NCI-H2029 (cell line): ENCODE measurements around the gene ACTRT3.

Experiments
- DNase-seq: peaks from one replicate; lab custom pipeline; 2025; lab: John Stamatoyannopoulos, UW

ACTRT3 gene

GRCh38 chr3:169769287-169770181 lies at the start of gene ACTRT3:
TSS of gene ACTRT3 (minus strand) at chr3:169769561. CDS start at chr3:169769520, 41 bp downstream.
- no peak for DNase-seq

GRCh38 chr3:169818316-169818715 lies 49.0 kb upstream of the ACTRT3 start:
- DNase-seq, result no peak

- no peak for DNase-seq
These were observed 46.3 kb upstream of the ACTRT3 start for GRCh38 chr3:169815590-169816150.

GRCh38 chr3:169813757-169814517 lies 44.6 kb upstream of the ACTRT3 start:
- peak; percentile 78 for DNase-seq

- peak; percentile 41 for DNase-seq
These were observed 43.9 kb upstream of the ACTRT3 start for GRCh38 chr3:169813278-169813677.

- peak; percentile 97 for DNase-seq
These were observed 43.2 kb upstream of the ACTRT3 start, which contains the start of the genes LRRC34 and LRRIQ4 for GRCh38 chr3:169812332-169813235. TSS of gene LRRC34 (minus strand) at chr3:169812904. CDS start at chr3:169812548, 356 bp downstream. TSS of gene LRRIQ4 (plus strand) at chr3:169812870. CDS start at chr3:169821922, 9,052 bp downstream.

GRCh38 chr3:169811631-169812331 lies 42.4 kb upstream of the ACTRT3 start:
- peak; percentile 34 for DNase-seq

DNA sequence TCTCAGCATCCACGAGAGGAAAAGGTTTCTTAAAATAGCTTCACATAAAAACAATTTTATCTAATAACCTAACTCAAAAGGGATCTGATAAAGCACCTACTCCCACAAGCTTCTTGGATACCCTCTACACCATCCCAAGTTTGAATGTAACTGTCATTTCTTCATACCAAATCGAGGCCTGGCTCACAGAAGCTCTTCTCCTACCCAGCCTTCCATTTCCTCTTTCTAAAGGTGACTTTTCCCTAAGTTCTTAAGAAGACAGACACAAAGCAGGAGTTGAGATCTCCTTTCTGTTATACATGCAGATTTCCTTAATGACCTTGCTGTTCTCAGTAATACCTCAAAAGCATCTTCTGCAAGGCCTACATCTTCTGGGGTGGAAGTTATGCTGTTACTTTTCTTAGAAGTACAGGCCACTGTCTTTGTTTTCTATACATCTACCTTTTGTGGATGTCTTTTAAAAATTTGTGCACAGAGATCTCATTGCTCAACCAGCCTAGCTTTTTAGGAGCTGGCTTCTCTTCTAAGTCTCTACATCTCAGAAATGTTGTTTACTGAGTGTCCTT lies 40.0 kb upstream of the ACTRT3 start:
- no peak for DNase-seq

DNA sequence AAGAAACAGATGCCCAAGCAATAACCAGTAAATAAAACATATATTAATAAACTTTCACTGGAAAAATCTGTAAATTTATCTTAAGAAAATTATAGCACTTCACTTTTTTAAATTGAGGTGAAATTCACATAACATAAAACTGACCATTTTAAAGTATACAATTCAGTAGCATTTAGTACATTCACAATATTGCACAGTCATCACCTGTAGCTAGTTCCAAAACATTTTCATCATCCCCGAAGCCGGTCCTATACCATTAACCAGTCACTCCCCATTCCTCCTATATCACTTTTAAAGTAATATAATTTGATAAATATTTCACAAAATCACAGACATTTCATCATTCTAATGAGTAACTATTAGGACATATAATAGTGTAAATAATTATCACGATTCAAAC lies 35.3 kb upstream of the ACTRT3 start:
- no peak for DNase-seq

DNA sequence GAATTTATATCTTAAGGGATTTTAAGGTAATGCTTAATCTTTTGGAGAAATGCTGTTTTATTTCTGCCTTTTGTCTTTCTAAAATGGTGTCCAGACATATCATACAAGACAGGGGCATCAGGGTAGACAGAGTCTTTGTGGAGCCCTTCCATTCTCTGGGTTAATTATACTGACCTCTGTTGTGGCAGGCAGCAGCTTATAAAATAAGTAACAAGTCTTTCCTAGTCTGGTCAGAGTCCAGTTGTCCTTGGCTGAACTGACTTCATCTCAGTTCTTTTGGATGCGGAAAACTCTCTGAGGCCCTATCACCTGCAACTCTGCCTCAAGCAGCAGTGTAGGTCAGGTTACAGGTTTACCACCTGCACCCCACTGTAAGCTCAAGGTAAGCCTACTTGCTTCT lies 23.0 kb upstream of the ACTRT3 start:
- no peak for DNase-seq

GRCh38 chr3:169790687-169791429 lies 21.5 kb upstream of the ACTRT3 start:
- DNase-seq, result no peak

GRCh38 chr3:169790219-169790618 lies 20.9 kb upstream of the ACTRT3 start:
- DNase-seq, result no peak

DNA sequence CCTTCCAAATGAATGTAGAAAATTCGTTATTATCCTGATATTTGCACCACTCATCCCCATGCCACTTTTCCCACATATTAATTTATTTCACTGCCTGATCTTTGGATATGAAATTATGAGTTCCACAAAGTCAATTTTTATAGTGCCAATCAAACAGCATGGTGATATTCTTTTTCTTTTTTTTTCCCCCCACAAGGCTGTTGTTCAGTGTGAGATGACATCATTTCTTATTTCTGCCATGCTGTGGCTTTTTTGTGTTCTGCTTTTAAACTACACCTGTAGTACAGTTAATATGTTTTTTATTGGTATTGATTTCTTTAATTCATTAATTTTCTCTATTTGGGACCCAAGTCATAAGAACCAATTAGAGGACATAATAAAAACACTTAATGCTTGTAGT lies 18.4 kb upstream of the ACTRT3 start:
- no peak for DNase-seq

DNA sequence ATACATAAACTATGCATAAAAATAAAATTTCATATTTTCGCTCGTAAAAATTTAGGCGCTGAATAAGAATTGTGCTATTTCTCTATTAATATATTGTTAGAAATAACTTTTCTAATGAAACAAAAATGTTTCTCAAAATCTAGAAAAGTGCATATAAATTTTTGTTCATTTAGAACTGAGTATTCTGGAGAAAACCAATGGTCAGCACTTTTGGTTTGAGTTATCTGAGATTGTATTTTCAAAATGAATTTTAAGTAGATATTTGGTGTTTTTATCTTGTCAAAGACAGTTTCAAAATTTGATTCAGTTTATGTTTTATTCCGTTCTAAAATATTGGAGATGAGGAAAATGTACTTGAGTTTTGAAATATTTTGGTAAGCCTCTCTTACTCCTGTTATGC lies 17.8 kb upstream of the ACTRT3 start:
- DNase-seq, result no peak

- DNase-seq, result no peak
These were observed 12.0 kb upstream of the ACTRT3 start for GRCh38 chr3:169781209-169781855.

DNA sequence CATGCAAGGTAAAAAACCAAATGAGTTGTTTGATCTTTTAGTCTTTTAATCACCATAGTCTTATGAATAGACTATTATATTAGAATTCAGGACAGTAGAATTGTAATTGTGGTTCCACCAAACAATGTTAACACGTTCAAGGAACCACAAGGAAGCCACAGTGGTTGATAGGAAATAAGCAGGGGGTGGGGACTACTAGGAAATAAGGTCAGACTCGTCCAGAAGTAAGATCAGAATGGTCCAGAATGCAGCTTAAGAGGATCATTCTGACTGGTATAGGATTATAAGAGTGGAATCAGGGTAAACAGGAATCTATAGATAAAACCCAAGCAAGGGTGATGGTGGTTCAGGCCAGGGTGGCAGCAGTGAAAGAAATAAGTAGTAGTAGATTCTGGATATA lies 11.4 kb upstream of the ACTRT3 start:
- DNase-seq, result no peak

GRCh38 chr3:169777822-169778221 lies 8.5 kb upstream of the ACTRT3 start:
- DNase-seq, result no peak

DNA sequence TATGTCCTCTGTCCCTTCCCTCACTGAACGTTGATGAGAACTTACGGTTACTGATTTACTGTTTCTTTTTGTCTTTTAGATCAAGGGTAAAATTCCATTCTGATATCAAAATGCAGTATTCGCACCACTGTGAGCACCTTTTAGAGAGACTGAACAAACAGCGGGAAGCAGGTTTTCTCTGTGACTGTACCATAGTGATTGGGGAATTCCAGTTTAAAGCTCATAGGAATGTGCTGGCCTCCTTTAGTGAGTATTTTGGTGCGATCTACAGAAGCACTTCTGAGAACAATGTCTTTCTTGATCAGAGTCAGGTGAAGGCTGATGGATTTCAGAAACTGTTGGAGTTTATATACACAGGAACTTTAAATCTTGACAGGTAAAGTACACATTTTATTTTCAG lies 4.8 kb upstream of the ACTRT3 start:
- no peak for DNase-seq
